Right renal cortex interstitium (tissue), 3 donors: ENCODE data around the gene C19orf25. TPM values are rescaled to one million over a fixed set of nuclear protein-coding genes. Genes with fewer than 3 reads are reported as not detected.
"Not testable (repeated sequence)": the region's sequence is repeated elsewhere in the genome, so short reads cannot be mapped to it uniquely, and the experiment has no call there.

Source experiments
- DNase-seq, 3 donors: peaks; one replicate each; pipeline ENCODE4 v3.0.0-alpha.2; 2013; ENCODE audit warnings: low read depth in 3 of 3, low spot score in 2 of 3
- polyA plus RNA-seq, 3 donors: library from polyadenylated mRNA; unstranded; fragments of 120-200 nt; gene quantifications; one replicate each; pipeline ENCODE4 v1.2.1, GENCODE V29; 2013; ENCODE audit not compliant: insufficient read length in 3 of 3

The C19orf25 gene
- polyA plus RNA-seq, 3 donors = 17.4 to 21.2 (median 18.5) TPM

GRCh38 chr19:1512671-1513498 lies 33.9 kb upstream of the C19orf25 start, which contains the start of gene ADAMTSL5:
Gene ADAMTSL5, minus strand, starts transcription at chr19:1513019. Its CDS starts 2,076 bp downstream, at chr19:1510943.
- no peak for DNase-seq

- no peak for DNase-seq
Measured at GRCh38 chr19:1511318-1512317, 32.6 kb upstream of the C19orf25 start.

- DNase-seq = no peak
Measured at GRCh38 chr19:1510807-1511206, 31.8 kb upstream of the C19orf25 start.

- DNase-seq = no peak
Measured at GRCh38 chr19:1510442-1510806, 31.4 kb upstream of the C19orf25 start.

GRCh38 chr19:1509602-1510441 lies 30.8 kb upstream of the C19orf25 start:
- DNase-seq = no peak

- DNase-seq = no peak
Measured at GRCh38 chr19:1508507-1508856, 29.5 kb upstream of the C19orf25 start.

- peak; percentile 88 to 91 (median 91) for DNase-seq
Measured at GRCh38 chr19:1507763-1508506, 28.9 kb upstream of the C19orf25 start.

GRCh38 chr19:1507192-1507660 lies 28.2 kb upstream of the C19orf25 start:
- no peak for DNase-seq

- no peak for DNase-seq
Measured at GRCh38 chr19:1505991-1506881, 27.2 kb upstream of the C19orf25 start.

- no peak for DNase-seq
Measured at GRCh38 chr19:1505012-1505411, 26.0 kb upstream of the C19orf25 start.

- DNase-seq = no peak
Measured at GRCh38 chr19:1503925-1504773, 25.1 kb upstream of the C19orf25 start.

GRCh38 chr19:1503089-1503924 lies 24.3 kb upstream of the C19orf25 start:
- no peak for DNase-seq

GRCh38 chr19:1502433-1503088 lies 23.5 kb upstream of the C19orf25 start:
- DNase-seq = no peak

GRCh38 chr19:1501200-1501595 lies 22.2 kb upstream of the C19orf25 start:
- no peak for DNase-seq

- not testable (repeated sequence) for DNase-seq
Measured at GRCh38 chr19:1499231-1499630, 20.2 kb upstream of the C19orf25 start.

GRCh38 chr19:1497578-1498235 lies 18.7 kb upstream of the C19orf25 start:
- DNase-seq = no peak
